OCI-LY7 (cell line): ENCODE data around the gene MPI.

Experiments
- CTCF ChIP-seq: fragments of 200-600 bp; sonication (generic); conservative IDR thresholded peaks from 2 replicates; pipeline ENCODE4 v1.5.1; 2014; ENCODE audit warnings: mild to moderate bottlenecking, antibody characterized with exemption, low read length, moderate library complexity, mixed read lengths
- EZH2phosphoT487 ChIP-seq: fragments of 200-600 bp; sonication (generic); IDR thresholded peaks from 2 replicates; pipeline ENCODE4 v1.6.1; 2018; ENCODE audit warnings: low read depth, borderline replicate concordance, mild to moderate bottlenecking, mixed run types, antibody characterized with exemption, low read length, moderate library complexity, mixed read lengths

- no peak for TF ChIP-seq CTCF
- no peak for TF ChIP-seq EZH2phosphoT487
Measured at GRCh38 chr15:74843891-74844299, 45.9 kb upstream of the MPI start.
